ENCODE measurements around the gene SMIM1. TPM values are rescaled to one million over a fixed set of nuclear protein-coding genes. Genes with fewer than 3 reads are reported as not detected.

The SMIM1 gene
- total and polyA plus RNA-seq, 2 experiments from 2014 or later, result 3.2 to 7.2 TPM

- no peak overlapping the region for H2AFZ ChIP-seq
- H3K36me3 Mint-ChIP-seq (ENCODE audit: low read depth), result peaks cover 12% of the 10 kb centered on the region
- no peak overlapping the region for H3K4me3 ChIP-seq
- H3K27me3 Mint-ChIP-seq (ENCODE audit: insufficient read depth, low read depth, poor library complexity), result peaks cover 6% of the 10 kb centered on the region
- DNase-seq (ENCODE audit: low spot score) (no peak), ATAC-seq (no peak)
- no peaks in the 10 kb centered on the region for H3K4me1 ChIP-seq (ENCODE audit: insufficient read depth)
- no peak overlapping the region for H3K27ac Mint-ChIP-seq
- H3K27ac ChIP-seq (ENCODE audit: low read depth), result no peak overlapping the region
- TF ChIP-seq EZH2phosphoT487 (IDR thresholded peaks at IDR 0.05; ENCODE audit: unreplicated experiment) (no peak), CREB1 (CRISPR knock-in tag; IDR thresholded peaks at IDR 0.05; ENCODE audit: low read depth) (no peak), JUNB (IDR thresholded peaks at IDR 0.05; ENCODE audit: unreplicated experiment) (no peak), ZNF331 (CRISPR knock-in tag; IDR thresholded peaks at IDR 0.05; ENCODE audit: low read depth) (no peak), ZNF462 (CRISPR knock-in tag; IDR thresholded peaks at IDR 0.05) (no peak), ETS1 (IDR thresholded peaks at IDR 0.05) (no peak), CTCF (conservative IDR thresholded peaks at IDR 0.05; ENCODE audit: low read depth in 2 of 2) (no peak), EZH2 (IDR thresholded peaks at IDR 0.05; ENCODE audit: low read depth, unreplicated experiment) (no peak), STAT1 (IDR thresholded peaks at IDR 0.05; ENCODE audit: unreplicated experiment) (no peak)
- TF ChIP-seq, protein P1, sequence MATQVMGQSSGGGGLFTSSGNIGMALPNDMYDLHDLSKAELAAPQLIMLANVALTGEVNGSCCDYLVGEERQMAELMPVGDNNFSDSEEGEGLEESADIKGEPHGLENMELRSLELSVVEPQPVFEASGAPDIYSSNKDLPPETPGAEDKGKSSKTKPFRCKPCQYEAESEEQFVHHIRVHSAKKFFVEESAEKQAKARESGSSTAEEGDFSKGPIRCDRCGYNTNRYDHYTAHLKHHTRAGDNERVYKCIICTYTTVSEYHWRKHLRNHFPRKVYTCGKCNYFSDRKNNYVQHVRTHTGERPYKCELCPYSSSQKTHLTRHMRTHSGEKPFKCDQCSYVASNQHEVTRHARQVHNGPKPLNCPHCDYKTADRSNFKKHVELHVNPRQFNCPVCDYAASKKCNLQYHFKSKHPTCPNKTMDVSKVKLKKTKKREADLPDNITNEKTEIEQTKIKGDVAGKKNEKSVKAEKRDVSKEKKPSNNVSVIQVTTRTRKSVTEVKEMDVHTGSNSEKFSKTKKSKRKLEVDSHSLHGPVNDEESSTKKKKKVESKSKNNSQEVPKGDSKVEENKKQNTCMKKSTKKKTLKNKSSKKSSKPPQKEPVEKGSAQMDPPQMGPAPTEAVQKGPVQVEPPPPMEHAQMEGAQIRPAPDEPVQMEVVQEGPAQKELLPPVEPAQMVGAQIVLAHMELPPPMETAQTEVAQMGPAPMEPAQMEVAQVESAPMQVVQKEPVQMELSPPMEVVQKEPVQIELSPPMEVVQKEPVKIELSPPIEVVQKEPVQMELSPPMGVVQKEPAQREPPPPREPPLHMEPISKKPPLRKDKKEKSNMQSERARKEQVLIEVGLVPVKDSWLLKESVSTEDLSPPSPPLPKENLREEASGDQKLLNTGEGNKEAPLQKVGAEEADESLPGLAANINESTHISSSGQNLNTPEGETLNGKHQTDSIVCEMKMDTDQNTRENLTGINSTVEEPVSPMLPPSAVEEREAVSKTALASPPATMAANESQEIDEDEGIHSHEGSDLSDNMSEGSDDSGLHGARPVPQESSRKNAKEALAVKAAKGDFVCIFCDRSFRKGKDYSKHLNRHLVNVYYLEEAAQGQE (IDR thresholded peaks at IDR 0.05; ENCODE audit: unreplicated experiment), result no peak
- no peaks in the 10 kb centered on the region for H3K9me2 ChIP-seq (ENCODE audit: insufficient read depth)
- no peak overlapping the region for H3K4me2 ChIP-seq
- H3K9me3 Mint-ChIP-seq, result no peaks in the 10 kb centered on the region
- no peaks in the 10 kb centered on the region for H3K27me3 ChIP-seq (ENCODE audit: insufficient read depth)
- no peaks in the 10 kb centered on the region for H3K36me3 ChIP-seq (ENCODE audit: insufficient read depth)
- no peak overlapping the region for H3K4me3 Mint-ChIP-seq
- no peaks in the 10 kb centered on the region for H3K79me2 ChIP-seq (replicated peaks; ENCODE audit: insufficient read depth)
- no peaks in the 10 kb centered on the region; the same call in 2 of the 3 replicates for H3K4me1 Mint-ChIP-seq
- no peaks in the 10 kb centered on the region for H3F3A ChIP-seq (replicated peaks; ENCODE audit: low read depth)
- no peaks in the 10 kb centered on the region for H4K20me1 ChIP-seq (replicated peaks; ENCODE audit: insufficient read depth)
These were observed 47.8 kb downstream of the SMIM1 start for GRCh38 chr1:3820316-3820715.

All from GM23338 (cell line).